Activated T-cell treated with anti-CD3 and anti-CD28 coated beads, Interleukin-2, amount 50 U/mL, for 48 hours (primary cell): ENCODE data around the gene CHRNA7.
"Not testable (repeated sequence)": the region's sequence is repeated elsewhere in the genome, so short reads cannot be mapped to it uniquely, and the experiment has no call there.

ENCODE experiments used
- DNase-seq, 2 experiments: peaks; one replicate each; pipeline ENCODE4 v3.0.0-alpha.2; 2020

The CHRNA7 gene

DNA sequence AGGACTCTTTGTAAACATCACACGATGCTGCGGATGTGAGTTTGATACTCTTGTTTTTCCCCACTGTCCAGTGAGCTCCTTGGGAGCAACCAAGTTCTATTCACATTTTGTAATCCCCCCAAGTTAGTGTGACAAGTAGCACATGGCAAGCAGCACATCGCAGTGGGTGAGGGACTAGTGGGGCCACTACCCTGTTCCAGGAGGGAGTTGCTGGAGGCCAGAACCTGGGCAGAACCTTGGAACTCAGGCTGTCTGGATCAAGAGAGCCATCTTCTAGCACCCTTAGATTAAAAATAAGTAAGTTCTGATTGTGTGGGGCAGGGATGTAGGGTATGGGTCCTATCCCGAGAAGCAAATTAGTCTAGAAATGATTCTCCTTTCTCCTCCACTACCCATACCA, 91.7 kb downstream of the CHRNA7 start:
- DNase-seq, result no peak

GRCh38 chr15:32123473-32123872, 93.2 kb downstream of the CHRNA7 start:
- no peak for DNase-seq

GRCh38 chr15:32124726-32125125, 94.4 kb downstream of the CHRNA7 start:
- DNase-seq, result no peak

DNA sequence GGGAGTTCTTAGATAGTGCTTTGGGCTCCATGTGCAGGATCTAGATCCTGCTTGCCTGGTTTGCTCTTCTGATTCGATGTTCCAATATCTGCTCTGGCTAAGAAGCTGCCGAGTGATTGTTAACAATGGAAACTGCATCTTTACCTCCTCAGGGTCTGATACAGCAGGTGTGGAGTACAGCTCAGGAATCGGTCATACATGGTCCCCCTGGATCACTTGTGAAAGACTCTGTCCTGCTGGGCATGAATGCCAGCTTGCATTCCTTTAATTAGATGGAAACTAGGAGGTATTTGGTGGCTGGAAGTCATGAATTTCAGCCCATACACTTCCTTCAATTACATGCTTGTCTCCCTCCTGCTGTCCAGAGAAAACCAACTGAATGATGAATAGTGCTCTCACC, 95.3 kb downstream of the CHRNA7 start:
- no peak for DNase-seq

DNA sequence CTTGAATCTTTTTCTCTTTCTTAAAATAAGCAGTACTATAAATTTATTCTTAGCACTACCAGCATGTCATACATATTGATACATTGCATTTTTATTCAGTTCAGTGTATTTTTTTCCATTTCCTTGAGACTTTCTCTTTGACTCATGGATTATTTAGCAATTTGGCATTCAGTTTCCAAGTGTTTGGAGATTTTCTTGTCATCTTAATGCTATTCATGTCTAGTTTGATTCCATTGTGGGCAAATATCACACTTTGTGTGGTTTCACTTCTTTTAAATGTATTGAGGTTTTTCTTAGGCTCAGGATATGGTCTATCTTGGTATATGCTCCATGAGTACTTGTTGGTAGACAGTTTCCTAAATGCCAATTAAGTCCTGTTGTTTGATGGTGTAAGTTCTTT, 99.5 kb downstream of the CHRNA7 start:
- no peak for DNase-seq

- DNase-seq, result no peak
These were observed 100.5 kb downstream of the CHRNA7 start for GRCh38 chr15:32130823-32131222.

DNA sequence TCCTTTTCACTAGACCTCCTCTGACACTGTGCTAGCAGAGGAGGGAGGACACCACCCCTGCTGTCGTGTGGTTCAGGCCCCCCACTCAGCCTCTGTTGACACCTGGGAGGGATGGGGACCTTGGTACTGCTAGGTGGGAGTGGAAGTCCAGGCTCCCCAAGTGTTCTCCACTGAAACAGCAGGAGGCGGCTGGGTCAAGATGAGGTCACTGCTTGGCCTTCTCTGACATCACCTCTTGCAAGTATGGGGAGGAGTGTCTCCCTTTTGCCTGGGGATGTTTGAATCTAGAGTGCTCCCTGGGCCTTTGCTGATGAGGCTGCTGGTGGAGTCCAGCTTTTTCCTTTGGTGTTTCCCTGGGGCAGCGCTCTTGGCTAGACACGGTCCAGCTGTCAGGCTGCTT, 101.5 kb downstream of the CHRNA7 start:
- no peak for DNase-seq

GRCh38 chr15:32132859-32133258, 102.5 kb downstream of the CHRNA7 start:
- no peak for DNase-seq

DNA sequence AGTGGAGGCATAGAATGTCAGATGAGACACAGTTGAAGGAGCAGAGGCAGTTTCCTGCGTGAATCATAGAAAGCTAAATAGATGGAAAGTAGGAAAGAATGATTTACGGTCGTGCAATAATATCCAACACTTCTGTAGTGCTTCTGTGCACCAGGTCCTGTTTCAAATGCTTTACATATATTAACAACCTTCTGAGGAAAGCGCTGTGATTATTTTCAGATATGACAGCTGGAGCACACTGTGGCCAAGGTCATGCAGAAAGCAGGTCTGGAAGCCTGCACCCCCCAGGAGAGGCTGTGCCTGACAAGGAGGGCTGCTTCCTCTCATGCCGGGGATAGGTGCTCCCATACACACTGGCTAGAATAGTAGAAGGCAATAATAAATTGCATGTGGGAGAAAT, 104.5 kb downstream of the CHRNA7 start:
- no peak for DNase-seq

- no peak for DNase-seq
These were observed 105.0 kb downstream of the CHRNA7 start for GRCh38 chr15:32135335-32135734.

GRCh38 chr15:32145512-32145911, 115.2 kb downstream of the CHRNA7 start:
- not testable (repeated sequence) for DNase-seq

- DNase-seq, result no peak
These were observed 118.7 kb downstream of the CHRNA7 start for GRCh38 chr15:32148833-32149555.

DNA sequence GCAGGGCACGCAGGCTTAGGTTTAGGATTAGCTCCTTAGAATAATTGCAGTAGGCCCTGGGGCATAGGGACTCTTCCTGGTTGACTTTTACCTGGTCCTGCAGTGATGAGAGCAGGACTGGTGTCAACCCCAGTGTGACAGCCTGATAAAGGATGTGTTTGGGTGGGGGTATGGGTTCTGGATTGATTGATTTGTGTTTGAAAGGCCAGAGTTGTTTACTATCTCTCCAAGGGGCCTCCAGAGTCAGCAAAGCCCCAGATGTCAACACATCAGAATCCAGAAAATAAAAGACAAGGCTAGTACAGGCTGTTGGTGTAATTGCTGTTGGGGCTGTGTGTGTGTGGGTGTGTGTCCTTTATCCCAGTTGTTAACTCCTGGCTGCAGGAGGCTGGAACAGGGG, 122.3 kb downstream of the CHRNA7 start:
- DNase-seq, result no peak

DNA sequence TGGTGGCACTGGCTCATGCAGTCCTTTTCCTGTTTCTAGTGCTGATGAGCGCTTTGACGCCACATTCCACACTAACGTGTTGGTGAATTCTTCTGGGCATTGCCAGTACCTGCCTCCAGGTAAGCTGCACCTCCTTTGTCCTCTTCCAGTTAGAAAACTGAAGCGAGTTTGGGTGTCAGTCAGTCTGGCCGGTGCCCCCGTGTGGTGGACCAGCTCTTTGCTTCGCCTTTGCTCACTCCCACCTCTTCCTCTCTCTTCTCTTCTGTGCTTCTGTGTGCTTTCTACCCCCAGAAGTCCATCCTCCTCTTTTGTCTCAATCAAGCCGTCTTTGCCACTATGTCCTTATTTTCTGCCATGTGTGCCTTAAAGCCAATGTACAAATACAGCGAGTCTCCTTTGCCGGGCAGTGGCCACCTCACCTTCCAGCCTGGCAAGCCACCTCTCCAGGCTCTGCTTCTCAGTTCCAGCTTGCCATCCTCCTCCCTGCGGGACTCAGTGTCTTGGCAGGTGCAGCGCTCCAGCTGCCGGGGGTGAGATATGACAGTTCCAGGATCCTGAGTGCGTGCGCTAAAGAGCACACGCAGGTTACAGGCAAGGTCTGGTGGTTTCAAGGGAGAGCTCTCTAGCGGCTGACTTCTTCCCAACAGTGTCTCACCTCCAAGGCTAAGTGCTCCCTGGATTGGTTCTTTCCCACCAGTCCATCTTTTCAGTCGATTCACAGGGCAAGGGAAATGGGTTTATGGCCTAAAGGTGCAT, 123.7 kb downstream of the CHRNA7 start:
- DNase-seq, result not testable (repeated sequence)

DNA sequence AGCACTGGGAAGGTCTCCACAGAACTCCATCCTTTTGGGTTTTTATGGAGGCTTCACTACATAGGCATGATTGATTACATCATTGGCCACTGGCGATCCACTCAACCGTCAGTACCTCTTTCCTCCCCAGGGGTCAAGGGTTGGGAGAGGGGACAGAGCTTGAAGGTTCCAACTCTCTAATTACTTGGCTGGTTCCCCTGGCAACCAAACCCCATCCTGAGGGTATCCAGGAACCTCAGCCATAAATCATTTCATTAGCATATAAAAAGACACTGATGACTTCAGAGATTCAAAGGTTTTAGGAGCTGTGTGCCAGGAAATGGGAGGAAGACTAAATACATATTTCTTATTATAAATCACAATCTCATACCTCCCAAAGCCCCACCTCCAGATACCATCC, 131.8 kb downstream of the CHRNA7 start:
- DNase-seq, result not testable (repeated sequence)

DNA sequence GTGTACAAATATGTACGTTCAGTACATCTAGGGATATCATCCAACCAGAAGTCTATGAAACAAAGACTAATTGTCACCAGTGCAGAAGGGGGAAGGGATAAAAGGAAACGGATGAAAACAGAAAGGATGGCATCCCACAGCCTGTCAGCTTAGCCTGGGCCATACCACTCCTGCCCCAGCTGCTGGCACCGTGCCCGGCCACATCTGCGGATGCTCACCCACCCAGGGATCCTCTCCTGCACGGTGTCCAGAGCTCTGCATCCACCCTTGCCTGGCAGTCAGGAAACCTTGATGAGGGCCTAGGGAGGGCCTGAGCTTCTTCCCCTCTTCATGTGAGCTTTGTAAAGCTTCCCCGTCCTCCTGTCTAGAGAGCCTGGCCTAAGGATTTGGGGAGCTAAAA, 133.8 kb downstream of the CHRNA7 start:
- not testable (repeated sequence) for DNase-seq

- not testable (repeated sequence) for DNase-seq
These were observed 134.4 kb downstream of the CHRNA7 start for GRCh38 chr15:32164747-32165146.

DNA sequence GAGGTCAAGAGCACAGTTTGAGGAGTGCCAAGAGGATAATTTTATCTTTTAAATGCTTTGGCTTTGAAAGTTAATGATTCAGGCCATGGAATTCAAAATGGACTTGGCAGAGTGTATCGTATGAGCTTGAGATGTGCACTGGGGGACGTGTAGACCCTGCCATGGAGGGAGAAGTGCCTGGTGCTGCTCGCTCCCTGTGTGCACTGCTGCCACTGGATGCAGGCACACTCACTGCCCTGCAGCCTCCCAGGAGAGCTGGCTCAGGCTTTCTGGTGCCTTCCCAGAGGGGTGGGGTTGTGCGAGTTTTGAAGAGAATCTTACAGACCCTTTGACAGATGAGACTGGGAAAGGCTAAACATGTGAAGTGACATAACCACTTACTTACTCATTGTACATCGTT, 135.5 kb downstream of the CHRNA7 start:
- DNase-seq, result not testable (repeated sequence)

- not testable (repeated sequence) for DNase-seq
These were observed 136.0 kb downstream of the CHRNA7 start for GRCh38 chr15:32166270-32166669.

DNA sequence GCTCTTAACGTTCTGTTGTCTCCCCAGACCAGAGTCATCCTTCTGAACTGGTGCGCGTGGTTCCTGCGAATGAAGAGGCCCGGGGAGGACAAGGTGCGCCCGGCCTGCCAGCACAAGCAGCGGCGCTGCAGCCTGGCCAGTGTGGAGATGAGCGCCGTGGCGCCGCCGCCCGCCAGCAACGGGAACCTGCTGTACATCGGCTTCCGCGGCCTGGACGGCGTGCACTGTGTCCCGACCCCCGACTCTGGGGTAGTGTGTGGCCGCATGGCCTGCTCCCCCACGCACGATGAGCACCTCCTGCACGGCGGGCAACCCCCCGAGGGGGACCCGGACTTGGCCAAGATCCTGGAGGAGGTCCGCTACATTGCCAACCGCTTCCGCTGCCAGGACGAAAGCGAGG, 137.6 kb downstream of the CHRNA7 start:
- DNase-seq, result not testable (repeated sequence)

- DNase-seq, result not testable (repeated sequence)
These were observed 150.3 kb downstream of the CHRNA7 start for GRCh38 chr15:32180579-32180978.

- DNase-seq, result not testable (repeated sequence)
These were observed 163.5 kb downstream of the CHRNA7 start for GRCh38 chr15:32193780-32194179.

DNA sequence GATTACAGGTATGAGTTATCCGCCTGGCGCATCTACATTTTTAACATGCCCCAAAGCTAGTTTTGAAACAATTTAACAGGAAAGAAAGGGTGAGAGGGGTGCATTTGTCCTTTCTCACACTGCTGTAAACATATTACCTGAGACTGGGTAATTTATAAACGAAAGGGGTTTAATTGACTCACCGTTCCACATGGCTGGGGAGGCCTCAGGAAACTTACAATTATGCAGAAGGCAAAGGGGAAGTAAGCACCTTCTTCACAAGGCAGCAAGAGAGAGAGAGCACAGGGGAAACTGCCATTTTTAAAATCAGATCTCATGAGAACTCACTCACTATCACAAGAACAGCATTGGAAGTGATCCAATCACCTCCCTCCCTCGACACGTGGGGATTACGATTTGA, 165.9 kb downstream of the CHRNA7 start:
- not testable (repeated sequence) for DNase-seq

DNA sequence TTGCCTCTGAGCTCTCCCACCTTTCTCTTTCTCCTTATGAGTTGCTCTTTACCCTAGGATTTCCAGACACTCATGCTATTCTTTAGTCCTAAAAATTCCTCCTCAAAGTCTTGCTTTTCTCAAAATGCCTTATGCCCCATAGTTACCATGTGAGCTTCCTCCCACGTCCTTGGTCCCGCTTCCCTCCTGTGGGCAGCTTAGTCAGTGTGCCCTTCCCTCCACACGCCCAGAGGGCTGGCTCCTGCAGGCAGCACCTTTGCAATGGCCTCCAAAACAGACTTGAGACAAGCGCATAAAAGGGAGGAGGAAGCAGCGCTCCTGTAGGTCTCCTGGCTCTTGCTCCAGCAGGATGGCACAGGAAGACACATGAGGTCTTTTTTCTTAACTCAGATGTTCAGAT, 168.6 kb downstream of the CHRNA7 start:
- DNase-seq, result not testable (repeated sequence)
